ENCODE measurements around the gene SEL1L3.

Gene SEL1L3

DNA sequence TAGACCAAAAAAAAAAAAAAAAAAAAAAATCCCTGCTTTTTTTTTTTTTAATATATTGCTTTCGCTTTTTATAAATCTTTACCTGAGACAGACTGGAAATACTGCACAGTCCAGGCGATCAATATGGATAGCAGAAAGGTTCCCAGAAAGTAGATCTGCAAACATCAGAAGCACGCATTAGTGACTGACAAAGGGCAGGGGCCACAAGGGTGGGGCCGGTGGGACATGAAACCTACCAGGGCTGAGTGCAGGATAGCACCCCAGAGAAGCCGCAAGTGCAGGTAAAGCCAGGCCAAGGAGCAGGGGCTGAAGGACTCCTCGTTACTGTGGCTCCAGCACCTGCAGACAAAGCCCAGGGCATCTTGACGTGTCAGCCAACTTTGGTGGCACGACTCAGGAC, 105.3 kb downstream of the SEL1L3 start:
- DNase-seq (ENCODE audit: extremely low read depth in 1 of 2, low read depth in 1 of 2), result no peak

DNA sequence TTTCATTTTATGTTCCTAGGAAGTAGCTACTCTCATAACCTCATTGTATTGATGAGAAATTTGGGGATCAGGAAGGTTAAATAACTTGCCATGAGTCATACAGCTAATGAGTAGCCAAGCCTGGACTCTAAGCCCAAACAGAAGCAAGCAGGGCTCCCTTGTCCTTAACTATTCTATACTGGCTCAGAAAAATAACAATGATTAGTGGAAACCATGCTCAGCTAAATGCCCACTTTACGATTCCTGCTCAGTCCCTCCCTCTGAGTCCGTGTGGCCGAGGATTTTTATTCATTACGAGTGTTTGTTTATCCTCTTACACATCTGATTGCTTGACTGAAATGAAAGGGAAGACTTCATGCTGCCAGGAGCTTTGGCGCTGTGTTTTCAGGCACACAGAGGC, 106.3 kb downstream of the SEL1L3 start:
- no peak for DNase-seq (ENCODE audit: extremely low read depth in 1 of 2, low read depth in 1 of 2)

DNA sequence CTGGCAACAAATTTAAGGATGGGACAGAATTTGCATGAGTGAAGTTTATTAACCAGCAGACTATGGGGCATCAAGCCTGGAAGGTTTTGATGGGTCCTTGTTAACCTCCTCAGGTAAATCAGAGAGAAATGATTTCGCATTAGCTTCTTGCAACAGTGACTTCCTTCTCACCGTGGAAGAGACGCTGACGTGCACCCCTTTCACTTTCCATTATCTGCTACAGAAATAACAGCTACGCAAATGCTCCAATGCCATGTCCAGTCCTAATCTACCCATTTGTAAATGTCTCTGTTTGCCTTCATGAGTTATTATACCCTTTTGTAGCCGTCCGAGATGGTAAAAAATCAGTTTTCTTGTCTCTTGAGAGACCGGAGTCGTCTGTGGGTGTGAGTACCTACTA, 106.9 kb downstream of the SEL1L3 start:
- DNase-seq (ENCODE audit: extremely low read depth in 1 of 2, low read depth in 1 of 2), result no peak

DNA sequence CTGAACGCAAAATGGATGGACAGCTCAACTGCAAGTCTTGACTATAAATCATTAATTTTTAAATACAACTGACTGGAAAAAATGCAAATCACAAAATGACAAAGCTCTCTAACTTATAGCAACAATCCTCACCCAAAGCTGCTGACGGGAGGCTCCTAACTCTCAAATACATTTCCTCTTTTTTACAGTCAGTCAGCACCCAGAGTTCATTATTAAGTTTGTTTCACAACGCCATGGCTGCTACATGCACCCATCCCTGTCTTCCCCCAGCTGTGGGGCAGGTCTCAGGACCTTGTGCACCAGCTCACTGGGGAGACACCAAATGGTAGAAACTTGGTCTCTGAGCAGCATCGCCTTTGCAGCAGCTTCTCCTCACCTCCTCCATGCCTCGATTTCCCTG, 109.5 kb downstream of the SEL1L3 start:
- no peak for DNase-seq (ENCODE audit: extremely low read depth in 1 of 2, low read depth in 1 of 2)

DNA sequence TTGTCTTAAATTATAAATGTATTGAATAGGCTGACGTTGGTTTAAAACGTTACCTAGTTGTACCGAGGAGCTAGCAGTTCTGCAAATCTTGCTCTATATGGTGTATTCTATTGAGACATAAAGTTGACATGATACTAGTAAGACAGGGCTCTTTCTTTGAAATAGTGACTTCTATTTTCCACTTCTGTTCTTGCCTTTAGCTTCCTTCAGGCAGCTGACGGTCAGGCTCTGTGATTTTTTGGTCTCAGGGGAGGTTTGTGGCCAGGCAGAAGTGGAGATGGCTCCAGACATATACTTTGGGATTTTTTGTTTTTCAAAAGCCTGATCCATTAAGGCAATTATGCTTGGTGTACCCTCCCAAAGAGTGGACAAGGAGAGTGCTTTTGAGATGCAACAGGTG, 111.9 kb downstream of the SEL1L3 start:
- no peak for DNase-seq (ENCODE audit: extremely low read depth in 1 of 2, low read depth in 1 of 2)

DNA sequence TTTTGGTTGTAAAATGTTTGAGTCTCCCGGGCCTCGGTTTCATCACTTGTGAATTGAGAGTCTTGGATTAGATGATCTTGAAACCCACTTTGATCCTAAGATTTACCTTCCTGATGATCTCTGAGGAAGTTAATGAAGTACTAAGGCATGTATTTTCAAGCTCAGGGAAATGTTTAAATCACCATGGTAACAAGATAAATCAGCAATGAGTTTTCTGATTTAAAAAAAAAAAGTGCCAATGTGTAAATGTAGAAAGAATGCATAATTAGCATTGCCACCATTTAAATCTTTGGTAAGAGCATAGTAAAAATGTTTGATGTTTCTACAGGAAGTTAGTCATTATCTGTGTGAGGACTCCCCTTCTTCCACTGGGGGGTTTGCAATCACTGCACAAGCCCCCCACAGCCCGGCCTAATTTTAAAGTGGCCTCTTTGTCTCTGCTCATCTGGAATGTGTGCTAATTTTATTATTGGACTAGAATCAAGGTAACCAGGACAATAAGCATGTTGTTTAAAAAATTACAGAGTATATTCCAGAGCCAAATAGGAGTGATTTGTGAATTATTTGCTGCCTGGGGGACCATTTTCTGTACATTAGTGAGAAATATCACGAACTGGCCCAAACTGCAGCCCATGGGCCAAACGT, 113.5 kb downstream of the SEL1L3 start:
- no peak for DNase-seq (ENCODE audit: extremely low read depth in 1 of 2, low read depth in 1 of 2)

DNA sequence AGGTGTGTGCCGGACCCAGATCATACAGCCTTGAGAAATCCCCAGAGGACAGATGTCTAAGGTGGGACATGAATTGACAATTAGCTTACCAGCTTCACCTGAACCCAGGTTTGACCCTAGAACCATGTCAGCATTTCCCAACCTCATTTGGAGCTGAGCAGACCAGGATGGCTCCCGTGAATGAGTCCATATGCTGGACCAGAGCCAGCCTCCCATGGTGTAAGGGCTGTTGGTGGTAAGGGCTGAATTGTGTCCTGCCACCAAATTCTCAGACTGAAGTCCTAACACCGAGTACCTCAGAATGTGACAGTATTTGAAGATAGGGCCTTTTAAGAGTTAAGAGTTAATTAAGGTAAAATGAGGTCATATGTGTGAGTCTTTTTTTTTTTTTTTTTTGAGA, 118.8 kb downstream of the SEL1L3 start:
- DNase-seq (ENCODE audit: extremely low read depth in 1 of 2, low read depth in 1 of 2), result no peak

DNA sequence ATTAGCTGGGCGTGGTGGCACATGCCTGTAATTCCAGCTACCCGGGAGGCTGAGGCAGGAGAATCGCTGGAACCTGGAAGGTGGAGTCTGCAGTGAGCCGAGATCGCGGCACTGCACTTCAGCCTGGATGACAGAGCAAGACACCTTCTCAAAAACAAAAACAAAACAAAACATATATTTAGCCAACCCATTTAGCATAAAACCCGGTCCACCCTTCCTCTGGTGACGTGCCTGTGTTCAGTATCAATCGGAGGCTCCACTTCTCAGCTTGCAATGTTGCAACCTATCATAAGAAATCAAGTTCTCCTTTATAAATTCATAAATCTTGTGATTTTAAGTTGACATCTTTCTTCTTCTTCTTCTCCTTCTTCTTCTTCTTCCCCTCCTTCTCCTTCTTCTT, 133.2 kb downstream of the SEL1L3 start:
- no peak for DNase-seq (ENCODE audit: extremely low read depth in 1 of 2, low read depth in 1 of 2)

DNA sequence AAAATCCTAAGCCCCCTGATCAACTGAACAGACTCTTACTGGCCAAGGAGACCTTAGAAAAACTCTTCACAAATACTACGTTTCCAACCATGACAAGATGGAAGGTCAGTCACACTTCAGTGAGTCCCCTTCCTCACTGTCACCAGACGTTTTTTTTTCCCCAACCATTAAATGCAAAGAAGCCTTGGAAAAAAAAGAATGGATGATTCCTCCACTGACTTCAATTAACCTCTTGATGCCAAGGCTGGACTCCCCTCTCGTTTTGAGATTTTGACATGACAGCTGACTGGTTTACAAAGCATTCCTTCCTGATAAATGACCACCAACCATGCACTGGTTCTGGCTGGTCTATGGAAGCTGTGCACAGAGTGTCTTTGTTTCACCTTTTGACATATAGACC, 133.9 kb downstream of the SEL1L3 start:
- DNase-seq (ENCODE audit: extremely low read depth in 1 of 2, low read depth in 1 of 2), result no peak

DNA sequence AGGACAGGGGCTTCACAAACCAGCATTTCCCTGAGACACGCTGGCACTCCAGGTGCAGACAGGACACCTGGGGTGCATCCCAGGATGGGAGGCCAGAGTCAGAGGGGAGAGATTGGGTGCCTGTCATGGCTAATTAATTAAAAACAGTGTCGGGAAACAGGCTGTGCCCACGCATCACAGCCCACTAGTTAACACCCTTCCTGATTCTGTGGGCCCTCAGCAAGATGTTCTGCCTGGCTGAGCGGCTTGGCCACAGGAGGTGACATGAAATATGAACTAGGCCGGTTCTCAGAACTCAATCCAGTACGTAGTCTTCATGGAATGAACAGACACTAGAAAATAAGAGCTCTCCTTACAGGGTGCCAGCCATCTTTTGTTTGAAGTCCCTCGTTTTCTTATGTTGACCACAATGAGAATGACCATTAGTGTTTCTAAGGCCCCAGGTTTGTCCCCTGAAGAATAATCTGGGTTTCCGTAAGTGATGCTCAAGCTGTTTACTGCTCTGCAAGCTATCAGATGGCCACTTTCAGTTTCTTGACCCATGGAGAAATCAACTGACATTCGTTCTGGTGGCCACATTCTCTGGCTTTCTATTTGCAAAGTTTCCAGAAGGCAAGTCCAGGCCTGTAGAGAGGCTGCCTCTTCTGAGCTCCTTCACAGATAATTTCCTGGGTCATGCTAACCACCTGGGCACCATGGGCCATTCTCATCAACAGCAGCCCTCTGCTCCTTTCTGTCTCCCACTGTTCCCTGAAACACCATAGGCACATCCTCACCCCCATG, 134.9 kb downstream of the SEL1L3 start:
- no peak for DNase-seq (ENCODE audit: extremely low read depth in 1 of 2, low read depth in 1 of 2)

DNA sequence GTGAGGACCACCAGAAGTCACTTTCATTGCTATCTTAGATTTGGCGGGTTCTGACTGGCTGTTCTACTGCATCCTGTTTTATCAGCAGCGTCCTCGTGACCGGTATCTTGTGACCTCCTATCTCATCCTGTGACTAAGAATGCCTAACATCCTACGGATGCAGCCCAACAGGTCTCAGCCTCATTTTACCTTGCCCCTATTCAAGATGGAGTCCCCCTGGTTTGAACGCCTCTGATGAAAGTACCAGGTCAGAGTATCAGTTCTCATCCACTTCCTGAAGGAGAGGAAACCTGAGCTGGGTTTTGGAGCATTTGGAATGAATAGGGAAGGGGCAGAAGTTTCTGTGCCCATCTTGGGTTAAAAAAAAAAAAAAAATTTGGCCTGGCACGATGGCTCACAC, 136.9 kb downstream of the SEL1L3 start:
- DNase-seq (ENCODE audit: extremely low read depth in 1 of 2, low read depth in 1 of 2), result no peak

DNA sequence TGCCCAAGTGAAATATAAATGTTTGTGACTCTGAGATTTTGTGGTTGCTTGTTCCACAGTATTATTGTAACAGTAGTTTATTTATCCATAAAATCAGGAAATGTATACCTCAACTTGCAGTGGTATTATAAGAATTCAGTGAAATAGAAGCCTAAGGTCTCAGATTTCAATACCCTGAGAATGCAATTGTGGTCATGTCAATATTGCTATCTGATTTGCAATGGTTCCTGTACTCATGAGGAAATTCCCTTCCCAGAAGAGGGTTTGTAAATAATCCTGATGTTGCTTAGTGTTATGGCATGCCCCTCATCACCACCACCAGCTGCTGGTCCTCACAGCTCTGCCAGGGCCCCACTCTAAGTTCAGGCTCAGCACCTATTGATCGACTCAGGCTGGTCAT, 139.4 kb downstream of the SEL1L3 start:
- no peak for DNase-seq (ENCODE audit: extremely low read depth in 1 of 2, low read depth in 1 of 2)

DNA sequence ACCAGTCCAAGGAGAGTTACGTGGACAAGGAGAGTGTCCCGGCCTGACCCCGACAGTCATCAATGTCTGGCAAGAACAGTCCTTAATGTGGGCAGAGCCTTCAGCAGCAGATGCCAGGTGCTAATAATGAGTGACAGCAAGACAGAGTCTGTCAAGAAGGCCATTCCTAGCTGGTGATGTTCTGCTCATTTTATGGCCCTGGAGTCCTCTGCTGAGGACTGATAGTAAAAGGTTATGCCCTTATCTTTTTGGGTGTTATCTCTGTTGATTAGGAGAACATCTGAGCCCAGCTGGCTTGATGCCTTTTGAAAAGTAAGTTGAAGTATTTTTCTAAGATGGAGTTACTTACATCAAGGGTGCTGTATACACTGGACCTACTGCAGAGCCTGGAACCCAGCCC, 139.8 kb downstream of the SEL1L3 start:
- no peak for DNase-seq (ENCODE audit: extremely low read depth in 1 of 2, low read depth in 1 of 2)

DNA sequence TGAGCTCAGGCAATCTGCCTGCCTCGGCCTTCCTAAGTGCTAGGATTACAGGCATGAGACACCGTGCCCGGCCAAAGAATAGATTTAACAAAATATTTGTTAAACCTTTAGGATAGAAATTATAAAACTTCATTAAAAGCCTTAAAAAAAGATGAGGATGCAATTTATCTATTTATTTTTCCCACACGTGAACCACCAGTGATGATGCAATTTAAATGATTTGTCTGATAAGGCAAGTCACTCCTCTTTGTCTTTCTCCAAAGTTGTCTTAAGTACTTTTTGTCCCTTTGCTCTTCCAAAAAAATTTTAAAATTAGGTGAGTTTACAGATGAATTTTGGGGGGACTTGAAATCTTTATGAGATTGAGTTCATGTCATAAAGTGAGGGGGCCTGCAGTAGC, 149.0 kb downstream of the SEL1L3 start:
- DNase-seq (ENCODE audit: extremely low read depth in 1 of 2, low read depth in 1 of 2), result no peak

DNA sequence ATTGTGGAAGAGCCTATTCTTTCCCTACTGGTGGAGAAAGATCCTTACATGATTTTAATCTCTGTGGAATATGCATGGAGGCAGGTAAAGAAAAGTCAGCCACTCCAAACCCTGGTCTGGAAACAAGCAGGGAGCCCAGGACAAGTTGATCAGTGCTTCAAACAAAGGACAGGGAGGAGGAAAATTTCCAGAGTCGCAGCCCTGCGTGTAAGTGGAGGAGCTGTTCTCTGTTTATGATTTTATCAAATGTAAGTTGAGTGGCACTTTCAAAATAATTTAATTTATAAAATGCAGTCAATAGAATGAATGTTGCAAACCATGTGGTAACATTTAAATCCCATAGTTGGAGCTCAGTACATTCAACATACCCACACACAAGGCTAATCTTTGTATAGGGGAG, 150.2 kb downstream of the SEL1L3 start:
- no peak for DNase-seq (ENCODE audit: extremely low read depth in 1 of 2, low read depth in 1 of 2)

DNA sequence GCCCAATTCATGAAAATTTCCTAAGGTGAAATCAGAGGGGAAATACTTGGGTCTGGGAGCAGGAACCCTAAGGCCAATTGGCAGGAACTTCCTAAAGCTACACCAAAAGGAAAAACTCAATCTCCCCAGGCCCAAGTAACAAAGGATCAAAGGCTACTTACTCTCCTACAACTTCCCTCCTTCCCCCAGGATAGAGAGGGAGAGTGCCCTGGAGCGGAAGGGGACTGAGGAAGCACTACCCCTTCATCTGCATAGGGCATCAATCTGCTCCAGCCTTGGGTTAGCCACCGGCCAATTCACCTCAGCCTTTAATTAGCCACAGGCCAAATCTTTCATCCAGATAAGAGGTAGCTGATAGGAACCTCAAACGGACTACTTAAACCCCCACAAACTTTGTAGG, 152.2 kb downstream of the SEL1L3 start:
- DNase-seq (ENCODE audit: extremely low read depth in 1 of 2, low read depth in 1 of 2), result no peak

DNA sequence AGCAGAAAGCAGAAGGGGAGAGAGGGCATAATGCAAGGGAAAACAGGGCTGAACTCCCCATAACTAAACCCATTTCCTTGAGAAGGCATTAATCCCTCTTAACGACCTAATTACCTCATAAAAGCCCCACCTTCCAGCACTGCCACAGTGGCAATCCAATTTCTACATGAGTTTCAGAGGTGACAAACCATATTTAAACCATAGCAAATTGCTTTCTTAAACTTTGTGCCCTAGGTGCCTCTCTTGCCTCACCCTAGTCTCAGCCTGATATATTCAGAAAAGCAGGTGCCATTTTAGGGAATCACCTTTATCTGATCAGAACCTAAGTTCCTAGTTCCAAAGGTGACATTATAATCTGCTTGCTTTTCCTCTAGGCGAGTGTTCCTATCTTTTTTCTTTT, 158.3 kb downstream of the SEL1L3 start:
- no peak for DNase-seq (ENCODE audit: extremely low read depth in 1 of 2, low read depth in 1 of 2)

DNA sequence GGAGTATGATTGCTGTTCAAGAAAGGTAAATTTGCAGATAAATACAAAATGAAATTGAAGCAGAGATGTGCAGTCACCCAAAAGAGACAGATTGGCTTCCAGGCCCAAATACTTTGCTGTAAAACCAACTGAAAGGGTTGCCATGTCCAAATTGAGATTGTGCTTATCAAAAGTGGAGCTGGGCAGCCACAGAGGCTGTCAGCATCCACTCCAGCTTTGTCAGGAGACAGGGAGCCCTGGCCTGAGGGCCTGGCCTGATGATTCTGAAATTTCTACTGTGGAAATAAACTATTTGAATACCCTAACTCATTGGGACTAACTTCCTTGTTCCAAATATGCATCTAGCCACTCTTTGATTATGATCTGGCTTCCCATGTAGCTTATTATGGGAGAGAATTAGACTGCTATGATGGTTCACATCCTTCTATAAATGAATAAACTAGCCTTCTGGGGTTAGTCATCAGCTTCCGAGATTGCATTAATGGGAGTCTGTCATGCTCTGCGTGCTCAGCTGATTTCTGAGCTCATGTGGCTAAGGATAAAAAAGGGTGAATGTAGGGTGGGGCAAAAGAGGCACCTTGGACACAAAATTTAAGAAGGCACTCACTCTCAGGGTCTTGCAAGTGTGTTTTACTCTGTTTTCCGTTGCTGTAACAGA, 158.9 kb downstream of the SEL1L3 start:
- DNase-seq (ENCODE audit: extremely low read depth in 1 of 2, low read depth in 1 of 2), result no peak

DNA sequence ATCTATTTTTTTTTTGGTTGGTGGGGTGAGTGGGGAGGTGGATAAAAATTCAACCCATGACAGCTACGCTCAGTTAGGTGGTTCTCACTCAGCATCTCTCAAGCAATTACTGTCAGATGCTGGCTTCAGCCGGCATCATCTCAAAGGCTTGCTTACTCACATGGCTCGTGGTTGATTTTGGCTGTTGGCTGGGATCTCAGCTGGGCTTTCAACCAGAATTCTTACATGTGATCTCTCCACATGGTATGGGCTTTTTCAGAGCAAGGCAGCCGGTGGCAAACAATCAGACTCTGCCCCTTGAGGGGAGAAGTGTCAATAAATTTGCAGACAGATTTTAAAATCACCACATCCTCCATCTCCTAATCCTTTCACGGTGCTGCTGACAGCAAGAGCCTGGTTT, 159.9 kb downstream of the SEL1L3 start:
- no peak for DNase-seq (ENCODE audit: extremely low read depth in 1 of 2, low read depth in 1 of 2)

DNA sequence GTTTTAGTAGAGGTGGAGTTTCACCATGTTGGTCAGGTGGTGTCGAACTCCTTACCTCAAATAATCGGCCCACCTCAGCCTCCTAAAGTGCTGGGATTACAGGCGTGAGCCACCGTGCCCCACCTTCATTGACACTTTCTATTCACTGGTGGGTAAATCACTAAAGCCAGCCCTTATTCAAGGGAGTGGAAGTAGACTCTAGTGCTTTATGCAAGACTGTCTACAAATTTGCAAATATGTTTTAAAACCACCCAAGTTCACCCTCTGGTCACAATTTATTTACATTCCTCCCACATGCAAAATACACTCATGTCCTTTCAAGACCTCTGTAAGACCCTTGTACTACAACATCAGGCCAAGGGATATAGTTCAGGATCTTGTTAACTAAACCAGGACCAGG, 162.1 kb downstream of the SEL1L3 start:
- no peak for DNase-seq (ENCODE audit: extremely low read depth in 1 of 2, low read depth in 1 of 2)

DNA sequence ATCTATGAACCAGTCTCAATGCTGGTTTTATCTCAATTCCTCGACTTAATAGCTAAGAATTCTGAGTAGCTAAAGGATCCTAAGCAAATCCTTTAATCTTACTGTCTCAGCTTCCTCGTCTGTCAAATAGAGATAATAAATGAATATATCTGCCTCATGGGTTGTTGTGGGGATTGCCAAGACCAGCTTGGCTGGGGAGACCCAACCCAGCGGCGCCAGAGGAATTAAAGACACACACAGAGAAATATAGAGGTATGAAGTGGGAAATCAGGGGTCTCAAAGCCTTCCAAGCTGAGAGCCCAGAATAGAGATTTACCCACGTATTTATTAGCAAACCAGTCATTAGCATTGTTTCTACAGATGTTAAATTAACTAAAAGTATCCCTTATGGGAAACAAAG, 165.3 kb downstream of the SEL1L3 start:
- DNase-seq (ENCODE audit: extremely low read depth in 1 of 2, low read depth in 1 of 2), result no peak
